Activated naive CD8-positive, alpha-beta T cell treated with anti-CD3 and anti-CD28 coated beads for 36 hours (primary cell): Measurements from ENCODE around the gene CAMTA1. TPM values are rescaled to one million over a fixed set of nuclear protein-coding genes. Genes with fewer than 3 reads are reported as not detected.
"Not testable (repeated sequence)": the region's sequence is repeated elsewhere in the genome, so short reads cannot be mapped to it uniquely, and the experiment has no call there.

ENCODE experiments used
- DNase-seq: peaks from one replicate; pipeline ENCODE4 v3.0.0; 2021
- H3K27ac Mint-ChIP-seq: one replicate; pipeline ENCODE4 v1.8.0; 2022; ENCODE audit warnings: mild to moderate bottlenecking, moderate library complexity, mixed read lengths
- H3K27me3 Mint-ChIP-seq: one replicate; pipeline ENCODE4 v1.8.0; 2022; ENCODE audit warnings: mild to moderate bottlenecking, mixed read lengths
- H3K36me3 Mint-ChIP-seq: one replicate; pipeline ENCODE4 v1.8.0; 2021; ENCODE audit warnings: mild to moderate bottlenecking, mixed read lengths
- H3K4me1 Mint-ChIP-seq: one replicate; pipeline ENCODE4 v1.8.0; 2021; ENCODE audit warnings: mixed read lengths
- H3K4me3 Mint-ChIP-seq: one replicate; pipeline ENCODE4 v1.8.0; 2022; ENCODE audit warnings: mild to moderate bottlenecking, moderate library complexity, mixed read lengths
- H3K9me3 Mint-ChIP-seq: one replicate; pipeline ENCODE4 v1.8.0; 2022; ENCODE audit warnings: mixed read lengths
- total RNA-seq, 2 experiments: library from RNA; stranded (reverse); gene quantifications; one replicate each; pipeline ENCODE4 v1.2.3, GENCODE V29; 2021

CAMTA1 gene
- total RNA-seq, 2 experiments from 2014 or later = 70.4 to 71.4 TPM

GRCh38 chr1:7329868-7330615 is 544.8 kb downstream of the CAMTA1 start:
- H3K4me1 Mint-ChIP-seq = no peaks in the 10 kb centered on the region
- no peaks in the 10 kb centered on the region for H3K36me3 Mint-ChIP-seq
- peaks cover 11% of the 10 kb centered on the region for H3K9me3 Mint-ChIP-seq
- no peak overlapping the region for H3K4me3 Mint-ChIP-seq
- no peak for DNase-seq
- H3K27me3 Mint-ChIP-seq = peaks cover 29% of the 10 kb centered on the region
- no peak overlapping the region for H3K27ac Mint-ChIP-seq

DNA sequence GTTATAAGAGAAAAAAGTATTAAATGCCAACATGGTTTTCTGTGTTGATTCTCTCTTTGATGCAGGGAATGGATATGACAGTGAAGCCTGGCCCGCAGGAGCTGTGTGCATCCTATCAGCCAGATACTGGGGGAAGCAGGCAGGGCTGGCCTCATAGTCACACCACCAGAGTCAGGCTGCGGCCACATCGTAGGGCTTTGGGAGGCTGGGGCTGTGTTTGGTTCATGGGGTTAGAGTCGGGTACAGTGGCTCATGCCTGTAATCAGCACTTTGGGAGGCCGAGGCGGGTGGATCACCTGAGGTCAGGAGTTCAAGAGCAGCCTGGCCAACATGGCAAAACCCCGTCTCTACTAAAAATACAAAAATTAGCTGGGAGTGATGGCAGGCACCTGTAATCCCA is 545.5 kb downstream of the CAMTA1 start:
- not testable (repeated sequence) for DNase-seq, H3K4me1 Mint-ChIP-seq
- peaks cover 22% of the 10 kb centered on the region for H3K27me3 Mint-ChIP-seq

GRCh38 chr1:7331926-7332535 is 546.8 kb downstream of the CAMTA1 start:
- H3K27ac Mint-ChIP-seq = no peak overlapping the region
- no peak for DNase-seq
- no peaks in the 10 kb centered on the region for H3K4me1 Mint-ChIP-seq
- H3K27me3 Mint-ChIP-seq = peaks cover 12% of the 10 kb centered on the region
- no peaks in the 10 kb centered on the region for H3K36me3 Mint-ChIP-seq
- no peak overlapping the region for H3K4me3 Mint-ChIP-seq
- peaks cover 7% of the 10 kb centered on the region for H3K9me3 Mint-ChIP-seq

More for the DNA sequence above, 545.5 kb downstream of the CAMTA1 start:
- peaks cover 11% of the 10 kb centered on the region for H3K9me3 Mint-ChIP-seq
- not testable (repeated sequence) for H3K36me3 Mint-ChIP-seq, H3K4me3 Mint-ChIP-seq, H3K27ac Mint-ChIP-seq

- no peak for DNase-seq
- Mint-ChIP-seq H3K27me3 (peaks cover 12% of the 10 kb centered on the region), H3K4me3 (no peak overlapping the region), H3K4me1 (no peaks in the 10 kb centered on the region), H3K36me3 (no peaks in the 10 kb centered on the region), H3K27ac (no peak overlapping the region), H3K9me3 (peaks cover 3% of the 10 kb centered on the region)
Observed at GRCh38 chr1:7333094-7333493, 547.8 kb downstream of the CAMTA1 start.

DNA sequence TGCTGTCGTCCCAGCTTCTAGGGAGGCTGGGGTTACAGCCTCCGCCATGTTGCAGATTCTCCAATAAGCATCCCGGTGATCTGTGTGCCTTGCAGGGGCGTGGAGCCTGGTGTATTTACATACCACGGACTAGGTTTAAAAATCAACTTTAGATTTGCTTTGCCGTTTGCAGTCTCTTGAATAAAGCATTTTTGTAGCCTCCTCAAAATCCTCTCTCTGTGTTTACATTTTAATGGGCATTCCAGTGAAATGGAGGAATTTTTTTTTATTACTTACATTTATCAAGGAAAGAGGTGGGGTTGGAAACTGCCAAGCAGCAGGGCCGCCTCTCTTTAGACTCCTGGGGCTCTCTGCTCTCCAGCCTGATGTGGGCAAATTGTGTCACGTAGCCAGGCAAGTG is 548.4 kb downstream of the CAMTA1 start:
- Mint-ChIP-seq H3K36me3 (no peaks in the 10 kb centered on the region), H3K4me1 (no peaks in the 10 kb centered on the region), H3K27me3 (peaks cover 12% of the 10 kb centered on the region), H3K9me3 (peaks cover under 1% of the 10 kb centered on the region), H3K27ac (no peak overlapping the region), H3K4me3 (no peak overlapping the region)
- no peak for DNase-seq

GRCh38 chr1:7334475-7335035 is 549.3 kb downstream of the CAMTA1 start:
- no peak overlapping the region for H3K4me3 Mint-ChIP-seq
- H3K4me1 Mint-ChIP-seq = no peaks in the 10 kb centered on the region

DNA sequence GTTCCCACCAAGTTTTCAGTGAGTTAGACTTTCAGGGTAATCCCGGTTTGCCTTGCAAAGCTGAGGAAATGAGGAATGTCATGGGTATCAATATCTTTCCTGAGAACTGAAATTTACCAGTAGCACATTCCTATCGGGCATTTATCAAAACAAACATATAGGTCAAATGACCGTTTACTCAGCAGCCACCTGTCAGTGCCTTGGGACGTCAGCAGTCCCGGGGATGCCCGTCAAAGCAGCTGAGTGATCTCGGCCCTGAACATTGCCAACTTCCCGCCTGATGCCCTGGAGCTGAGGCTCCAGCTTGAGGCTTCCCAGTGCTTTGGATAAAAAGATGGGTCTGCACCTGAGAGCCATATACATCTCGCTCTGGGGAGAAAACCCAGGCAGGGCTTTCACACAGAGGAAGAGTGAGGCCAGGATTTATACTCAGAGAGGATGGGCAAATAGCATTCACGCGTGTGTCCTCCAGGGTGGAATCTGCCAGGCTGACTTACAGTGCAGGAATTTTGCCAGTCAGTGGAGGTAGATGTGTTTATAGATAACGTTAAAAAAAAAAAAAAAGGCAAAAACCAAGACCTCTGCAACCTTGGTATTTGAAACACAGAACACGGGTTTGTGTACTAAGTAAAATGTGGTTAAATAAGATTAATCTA is 550.1 kb downstream of the CAMTA1 start:
- H3K27me3 Mint-ChIP-seq = peaks cover 12% of the 10 kb centered on the region
- no peak overlapping the region for H3K4me3 Mint-ChIP-seq
- no peak overlapping the region for H3K27ac Mint-ChIP-seq
- no peaks in the 10 kb centered on the region for H3K36me3 Mint-ChIP-seq
- DNase-seq = no peak
- no peaks in the 10 kb centered on the region for H3K9me3 Mint-ChIP-seq
- H3K4me1 Mint-ChIP-seq = no peaks in the 10 kb centered on the region

More at GRCh38 chr1:7334475-7335035, 549.3 kb downstream of the CAMTA1 start:
- Mint-ChIP-seq H3K27ac (no peak overlapping the region), H3K27me3 (peaks cover 12% of the 10 kb centered on the region), H3K36me3 (no peaks in the 10 kb centered on the region), H3K9me3 (no peaks in the 10 kb centered on the region)
- DNase-seq = no peak

- Mint-ChIP-seq H3K9me3 (no peaks in the 10 kb centered on the region), H3K27ac (no peak overlapping the region), H3K4me3 (no peak overlapping the region), H3K36me3 (no peaks in the 10 kb centered on the region), H3K4me1 (no peaks in the 10 kb centered on the region), H3K27me3 (peaks cover 3% of the 10 kb centered on the region)
- no peak for DNase-seq
Observed at GRCh38 chr1:7338439-7338838, 553.2 kb downstream of the CAMTA1 start.

- peaks cover 3% of the 10 kb centered on the region for H3K27me3 Mint-ChIP-seq
- no peaks in the 10 kb centered on the region for H3K4me1 Mint-ChIP-seq
- DNase-seq = no peak
- no peak overlapping the region for H3K4me3 Mint-ChIP-seq
- no peaks in the 10 kb centered on the region for H3K36me3 Mint-ChIP-seq
- no peaks in the 10 kb centered on the region for H3K9me3 Mint-ChIP-seq
- no peak overlapping the region for H3K27ac Mint-ChIP-seq
Observed at GRCh38 chr1:7339014-7339413, 553.8 kb downstream of the CAMTA1 start.

- H3K36me3 Mint-ChIP-seq = no peaks in the 10 kb centered on the region
- H3K4me1 Mint-ChIP-seq = no peaks in the 10 kb centered on the region
Observed at GRCh38 chr1:7339953-7340352, 554.7 kb downstream of the CAMTA1 start.

GRCh38 chr1:7341145-7341905 is 556.1 kb downstream of the CAMTA1 start:
- no peaks in the 10 kb centered on the region for H3K27me3 Mint-ChIP-seq
- no peaks in the 10 kb centered on the region for H3K36me3 Mint-ChIP-seq
- no peaks in the 10 kb centered on the region for H3K9me3 Mint-ChIP-seq
- no peak for DNase-seq
- no peak overlapping the region for H3K27ac Mint-ChIP-seq
- no peak overlapping the region for H3K4me3 Mint-ChIP-seq
- no peaks in the 10 kb centered on the region for H3K4me1 Mint-ChIP-seq

More at GRCh38 chr1:7339953-7340352, 554.7 kb downstream of the CAMTA1 start:
- Mint-ChIP-seq H3K27me3 (peaks cover under 1% of the 10 kb centered on the region), H3K27ac (no peak overlapping the region), H3K9me3 (no peaks in the 10 kb centered on the region), H3K4me3 (no peak overlapping the region)
- no peak for DNase-seq

- no peak overlapping the region for H3K27ac Mint-ChIP-seq
- H3K4me3 Mint-ChIP-seq = no peak overlapping the region
- DNase-seq = no peak
- no peaks in the 10 kb centered on the region for H3K27me3 Mint-ChIP-seq
- no peaks in the 10 kb centered on the region for H3K4me1 Mint-ChIP-seq
- no peaks in the 10 kb centered on the region for H3K9me3 Mint-ChIP-seq
- H3K36me3 Mint-ChIP-seq = no peaks in the 10 kb centered on the region
Observed at GRCh38 chr1:7343882-7344281, 558.6 kb downstream of the CAMTA1 start.

GRCh38 chr1:7344299-7344698 is 559.0 kb downstream of the CAMTA1 start:
- no peaks in the 10 kb centered on the region for H3K36me3 Mint-ChIP-seq

GRCh38 chr1:7345516-7345915 is 560.3 kb downstream of the CAMTA1 start:
- Mint-ChIP-seq H3K4me3 (no peak overlapping the region), H3K27ac (no peak overlapping the region), H3K9me3 (no peaks in the 10 kb centered on the region), H3K36me3 (no peaks in the 10 kb centered on the region), H3K4me1 (no peaks in the 10 kb centered on the region), H3K27me3 (no peaks in the 10 kb centered on the region)
- DNase-seq = no peak

More at GRCh38 chr1:7344299-7344698, 559.0 kb downstream of the CAMTA1 start:
- H3K4me3 Mint-ChIP-seq = no peak overlapping the region
- DNase-seq = no peak
- no peaks in the 10 kb centered on the region for H3K4me1 Mint-ChIP-seq
- H3K27me3 Mint-ChIP-seq = no peaks in the 10 kb centered on the region
- no peak overlapping the region for H3K27ac Mint-ChIP-seq
- no peaks in the 10 kb centered on the region for H3K9me3 Mint-ChIP-seq
